HG03097 (cell line): ENCODE results near the gene CEP170B.
A peak's percentile ranks its signal among the peaks of the same experiment; 100 is the strongest.
"Not testable (repeated sequence)": the region's sequence is repeated elsewhere in the genome, so short reads cannot be mapped to it uniquely, and the experiment has no call there.

Source experiments
- ATAC-seq: cut with Tn5 transposase; IDR thresholded peaks from one replicate; pipeline ENCODE4 v1.9.1; 2021; ENCODE audit not compliant: unreplicated experiment, low FRiP score

The CEP170B gene

DNA sequence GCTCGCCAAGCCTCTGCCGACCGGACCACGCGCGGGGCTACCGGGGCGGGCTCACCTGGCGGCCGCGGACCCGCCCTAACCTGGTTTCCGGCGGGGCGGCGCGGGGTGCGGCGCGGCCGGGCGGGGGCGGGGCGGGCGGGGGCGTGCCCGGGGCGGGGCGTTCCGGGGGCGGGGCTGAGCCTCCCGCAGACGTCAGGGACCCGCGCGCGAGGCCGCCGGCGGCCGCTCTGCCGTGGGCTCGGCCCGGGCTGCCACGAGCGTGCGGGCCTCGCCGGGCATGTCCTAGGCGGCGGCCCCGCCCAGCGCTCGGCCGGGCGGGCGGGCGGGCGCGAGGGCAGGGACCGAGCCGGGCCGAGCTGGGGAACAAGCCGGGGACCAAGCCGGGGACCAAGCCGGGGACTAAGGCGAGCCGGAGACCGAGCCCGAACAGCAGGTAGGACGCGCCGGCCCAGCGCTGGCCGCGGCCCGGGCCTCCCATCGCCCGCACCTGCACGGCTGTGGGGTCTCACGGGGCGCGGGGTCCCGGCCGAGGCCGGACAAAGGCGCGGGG lies at the start of gene CEP170B:
TSS of gene CEP170B (plus strand) at position 188 of the 550 bp plus-strand sequence. CDS start 3,183 bp downstream, outside the sequence.
- ATAC-seq: no peak

DNA sequence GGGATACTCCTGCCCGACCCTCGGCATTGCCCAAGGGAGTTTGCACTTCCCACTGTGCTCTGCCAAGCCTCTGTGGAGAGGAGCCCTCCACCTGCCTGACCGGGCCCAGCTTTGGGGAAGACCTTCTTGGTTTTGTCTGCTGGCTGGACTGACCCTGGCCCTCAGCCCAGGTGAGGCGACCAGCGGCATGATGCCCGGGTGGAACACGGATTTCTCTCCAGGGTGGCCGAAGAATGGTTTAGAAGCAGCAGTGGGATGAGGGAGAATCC lies 48.5 kb upstream of the CEP170B start:
- ATAC-seq: peak; percentile 6

DNA sequence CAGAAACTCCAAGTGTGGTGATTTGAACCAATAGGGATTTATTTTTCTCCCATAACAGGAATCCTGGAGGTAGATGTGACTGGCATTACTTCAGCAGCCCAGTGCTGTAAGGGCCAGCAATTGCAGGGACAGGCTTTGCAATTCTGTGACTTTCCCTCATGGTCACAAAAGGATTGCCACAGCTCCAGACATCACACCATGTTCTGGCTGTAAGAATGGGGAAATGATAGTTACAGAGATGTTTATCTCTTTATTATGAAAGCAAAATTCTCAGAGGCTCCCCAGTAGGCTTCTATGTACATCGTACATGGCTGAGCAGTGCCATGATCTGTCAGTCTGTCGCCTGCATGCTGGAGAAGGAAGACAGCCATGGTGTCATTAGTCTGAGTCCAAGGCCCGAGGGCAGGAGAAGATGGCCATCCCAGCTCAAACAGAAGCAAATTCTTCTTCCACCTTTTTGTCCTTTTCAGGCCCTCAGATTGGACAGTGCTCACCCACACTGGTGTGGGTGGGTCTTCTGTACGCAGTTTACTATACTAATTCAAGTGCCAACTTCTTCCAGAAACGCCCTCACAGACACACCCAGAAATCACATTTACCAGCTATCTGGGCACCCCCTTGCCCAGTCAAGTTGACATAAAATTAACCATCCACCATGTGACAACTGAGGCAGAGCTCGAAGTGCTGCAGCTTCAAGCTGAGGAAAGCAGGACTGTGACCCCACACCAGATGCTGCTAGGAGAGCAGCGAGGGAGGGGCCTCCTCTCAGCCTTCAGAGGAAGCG lies 46.9 kb upstream of the CEP170B start:
- no peak for ATAC-seq

DNA sequence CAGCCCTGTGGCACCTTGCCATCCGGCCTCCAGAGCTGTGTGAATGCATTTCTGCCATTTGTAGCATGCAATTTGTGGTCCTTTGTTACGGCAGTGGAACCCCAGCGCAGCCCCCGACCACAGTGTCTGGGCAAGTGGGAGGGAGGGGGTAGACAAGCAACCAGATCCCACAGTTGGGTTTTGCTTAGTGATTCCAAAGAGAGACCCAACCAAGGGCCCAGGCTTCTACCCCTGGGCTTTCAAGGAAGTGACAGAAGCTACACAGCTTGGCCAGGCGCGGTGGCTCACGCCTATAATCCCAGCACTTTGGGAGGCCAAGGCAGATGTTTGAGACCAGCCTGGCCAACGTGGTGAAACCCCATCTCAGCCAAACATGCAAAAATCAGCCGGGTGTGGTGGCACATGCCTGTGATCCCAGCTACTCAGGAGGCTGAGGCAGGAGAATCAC lies 46.3 kb upstream of the CEP170B start:
- no peak for ATAC-seq

DNA sequence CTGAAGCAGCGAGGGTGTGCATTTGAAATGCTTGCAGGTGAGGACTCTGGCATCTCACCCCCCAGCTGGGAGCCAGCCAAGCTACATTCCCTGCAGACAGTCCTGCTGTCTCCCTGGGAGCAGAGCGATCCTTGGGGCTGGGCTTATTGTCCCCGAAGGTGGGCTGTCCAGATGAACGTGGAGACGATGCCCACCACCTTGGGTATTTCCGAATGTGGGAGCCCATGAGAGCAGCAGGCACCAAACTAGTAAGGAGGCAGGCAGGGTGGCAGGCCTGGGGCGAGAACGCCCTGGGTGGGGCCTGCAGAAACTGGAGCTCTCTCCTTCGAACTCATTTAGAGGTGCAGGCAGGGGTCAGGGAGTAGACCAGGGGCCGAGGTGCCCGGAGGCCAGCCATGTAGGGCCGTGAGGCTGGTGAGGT lies 45.7 kb upstream of the CEP170B start:
- ATAC-seq: no peak

DNA sequence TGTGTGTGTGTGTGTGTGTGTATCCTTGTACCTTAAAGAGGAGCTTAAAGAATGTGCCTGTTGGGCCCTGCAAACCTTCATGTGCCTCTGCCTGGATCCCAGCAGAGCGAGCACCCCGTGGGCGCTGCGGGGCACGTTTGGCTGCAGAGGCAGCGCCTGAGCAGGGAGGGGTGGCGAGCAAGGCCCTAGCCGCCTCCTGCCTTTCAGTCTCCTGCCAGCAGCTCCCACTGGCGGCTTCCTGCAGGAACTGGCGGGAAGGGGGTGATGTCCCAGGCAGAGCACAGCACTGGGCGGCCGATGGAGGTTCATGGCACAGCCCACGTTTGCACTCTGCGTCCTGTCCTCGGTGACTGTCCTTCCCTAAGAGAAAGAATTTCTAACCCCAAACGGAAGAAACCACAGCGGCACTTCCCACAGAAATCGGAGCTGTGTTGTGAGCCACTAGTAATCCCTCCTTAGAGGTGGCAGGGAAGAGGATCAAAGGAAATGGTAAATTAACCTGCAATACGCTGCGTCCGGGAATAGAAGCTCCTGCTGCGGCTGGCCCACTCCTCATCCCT lies 44.3 kb upstream of the CEP170B start:
- ATAC-seq: no peak

- no peak for ATAC-seq
These were observed 43.7 kb upstream of the CEP170B start for GRCh38 chr14:104821229-104821945.

GRCh38 chr14:104821971-104822608 lies 43.0 kb upstream of the CEP170B start:
- no peak for ATAC-seq

DNA sequence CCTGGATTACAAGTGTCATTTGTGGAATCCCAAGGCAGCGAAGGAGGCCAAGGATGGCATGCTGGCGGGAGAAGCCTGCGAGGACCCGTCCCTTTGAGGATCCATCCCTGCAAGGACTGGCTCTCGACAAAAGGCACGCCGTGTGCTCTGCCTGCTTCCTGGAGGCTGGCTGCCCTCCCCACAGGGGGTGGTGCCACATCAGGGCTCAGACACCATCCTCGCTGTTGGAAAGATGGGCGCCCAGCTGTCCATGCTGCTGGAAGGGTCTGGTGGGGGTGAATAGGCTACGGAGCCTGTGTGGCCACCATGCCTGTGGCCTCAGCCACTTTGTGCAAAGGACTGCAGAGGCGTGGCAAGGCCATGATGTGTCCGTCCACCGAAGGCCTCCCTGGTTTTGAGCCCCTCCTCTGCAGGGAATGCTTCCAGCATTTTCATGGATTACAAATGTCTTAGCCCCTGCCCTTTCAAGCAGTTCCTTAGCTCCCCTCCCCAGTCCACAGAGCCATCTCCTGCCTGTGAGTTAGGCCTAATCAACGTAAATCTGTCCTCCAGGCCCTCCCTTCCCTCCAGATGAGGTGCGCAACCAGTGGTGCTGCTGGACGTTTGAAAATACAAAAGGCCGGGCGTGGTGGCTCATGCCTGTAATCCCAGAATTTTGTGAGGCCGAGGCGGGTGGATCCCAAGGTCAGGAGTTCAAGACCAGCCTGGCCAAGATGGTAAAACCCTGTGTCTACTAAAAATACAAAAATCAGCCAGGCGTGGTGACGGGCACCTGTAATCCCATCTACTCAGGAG lies 42.0 kb upstream of the CEP170B start:
- no peak for ATAC-seq

- ATAC-seq: no peak
These were observed 40.6 kb upstream of the CEP170B start for GRCh38 chr14:104824353-104824997.

DNA sequence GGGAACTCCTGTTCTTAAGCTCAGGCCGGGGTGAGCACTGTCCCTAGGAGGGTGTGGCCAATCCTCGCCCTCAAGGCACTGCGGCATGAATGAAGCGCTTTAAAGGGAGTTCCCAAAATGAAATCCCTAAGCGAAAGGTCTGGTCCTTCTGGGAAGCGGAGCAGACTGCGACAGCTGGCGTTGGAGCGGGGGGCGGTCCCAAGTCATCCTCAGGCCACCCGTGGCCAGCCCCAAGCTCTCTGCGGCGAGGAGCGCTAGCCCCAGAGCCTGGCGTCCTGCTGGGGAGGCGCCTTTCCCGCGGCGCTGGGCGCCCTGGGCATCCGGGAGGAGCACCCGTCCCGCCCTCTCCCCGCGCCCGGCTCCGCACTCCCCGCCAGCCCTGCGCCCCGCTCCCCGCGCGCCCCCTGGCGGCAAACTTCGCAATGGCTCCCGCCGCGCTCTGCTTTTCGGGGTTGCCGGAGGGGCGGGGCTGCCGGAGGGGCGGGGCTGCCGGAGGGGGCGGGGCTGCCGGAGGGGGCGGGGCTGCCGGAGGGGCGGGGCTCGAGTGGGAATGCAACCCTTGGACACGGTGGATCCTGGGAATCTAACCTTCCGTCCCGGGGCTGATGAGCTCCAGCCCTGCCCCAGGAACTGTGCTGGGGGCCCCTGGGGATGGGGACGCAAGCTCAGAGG lies 38.7 kb upstream of the CEP170B start:
- ATAC-seq: peak; percentile 67

- ATAC-seq: no peak
These were observed 38.2 kb upstream of the CEP170B start for GRCh38 chr14:104826861-104827176.

GRCh38 chr14:104827177-104828055 lies 37.7 kb upstream of the CEP170B start:
- no peak for ATAC-seq

DNA sequence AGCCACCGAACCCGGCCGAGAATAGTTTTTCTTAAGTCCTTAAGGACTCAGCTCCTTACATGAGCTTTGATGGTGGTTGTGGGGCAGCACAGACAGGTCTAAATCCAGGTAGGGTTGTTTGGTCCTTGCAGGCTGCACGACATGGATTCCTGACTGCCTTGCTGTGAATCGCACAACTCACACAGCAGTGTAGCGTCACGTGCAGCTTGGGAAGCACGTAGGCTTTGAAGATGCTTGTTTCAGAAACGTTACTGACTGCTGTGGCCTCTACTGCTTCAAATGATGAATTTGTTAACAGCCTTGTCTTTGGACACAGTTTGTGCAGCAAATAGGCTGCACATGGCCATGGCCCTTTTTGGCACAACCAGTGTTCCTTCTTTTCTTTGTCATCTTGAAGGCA lies 34.3 kb upstream of the CEP170B start:
- ATAC-seq: no peak

GRCh38 chr14:104836171-104836935 lies 28.7 kb upstream of the CEP170B start:
- ATAC-seq: not testable (repeated sequence)

DNA sequence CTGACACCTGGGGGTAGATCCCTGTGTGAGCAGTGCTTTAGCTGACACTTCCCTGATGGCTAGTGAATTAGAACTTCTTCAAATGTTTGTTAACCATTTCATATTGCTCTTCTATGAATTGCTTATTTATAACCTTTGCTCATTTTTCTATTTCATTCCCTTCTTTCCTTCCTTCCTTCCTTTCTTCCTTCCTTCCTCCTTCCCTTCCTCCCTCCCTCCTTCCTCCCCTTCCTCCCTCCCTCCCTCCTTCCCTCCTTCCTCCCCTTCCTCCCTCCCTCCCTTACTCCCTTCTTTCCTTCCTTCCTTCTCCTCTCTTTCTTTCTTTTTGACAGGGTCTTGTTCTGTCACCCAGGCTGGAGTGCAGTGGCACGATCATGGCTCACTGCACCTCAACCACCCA lies 23.3 kb upstream of the CEP170B start:
- no peak for ATAC-seq

GRCh38 chr14:104843006-104843405 lies 22.1 kb upstream of the CEP170B start:
- ATAC-seq: no peak
